ENCODE measurements around the gene NXPH1. TPM values are rescaled to one million over a fixed set of nuclear protein-coding genes. Genes with fewer than 3 reads are reported as not detected.

Gene NXPH1
- polyA plus RNA-seq, 1 of the 3 experiments (the other 2 are of a cell fraction), result not detected

DNA sequence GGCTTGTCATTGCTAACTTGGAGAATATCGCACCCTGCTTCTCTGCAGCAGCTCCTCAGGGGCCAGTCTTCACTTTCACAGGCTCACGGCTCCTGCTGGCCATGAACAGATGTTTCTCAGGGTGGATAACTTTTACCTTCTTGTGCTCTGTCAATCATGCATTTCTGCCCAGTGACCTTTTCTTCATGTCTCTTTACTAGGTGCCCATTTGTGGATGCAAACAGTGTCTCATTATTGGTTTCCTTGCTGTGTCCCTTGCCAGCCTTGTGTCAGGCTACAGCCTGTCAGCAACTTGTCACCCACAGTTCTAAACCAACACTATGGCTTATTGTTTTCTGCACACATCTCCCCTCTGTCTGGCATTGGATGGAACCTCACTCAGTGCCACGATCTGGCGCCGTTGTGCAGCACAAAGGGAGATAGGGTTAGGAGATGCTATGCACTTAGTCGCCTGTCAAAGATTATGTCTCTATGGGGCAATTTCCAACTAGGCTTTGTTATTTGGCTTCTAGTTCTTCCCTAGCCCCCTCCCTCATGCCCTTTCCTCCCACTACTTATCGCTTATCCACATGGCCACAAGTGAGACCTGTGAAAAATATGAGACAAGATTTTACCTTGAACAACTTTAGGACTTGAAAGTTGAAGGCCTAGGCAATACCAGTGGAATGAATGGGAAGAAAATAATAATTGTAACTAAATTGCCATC is 45.7 kb upstream of the NXPH1 start:
- no peak overlapping the region for H2AFZ ChIP-seq (ENCODE audit: low read depth)
- no peaks in the 10 kb centered on the region for H4K20me1 ChIP-seq (ENCODE audit: insufficient read depth)
- CTCF ChIA-PET, result no interaction called here

More for the DNA sequence above, 45.7 kb upstream of the NXPH1 start:
- Histone ChIP-seq H3K36me3 (replicated peaks in 1 of 2; ENCODE audit: control insufficient read depth in 1 of 2, insufficient read depth in 2 of 2, low read length in 1 of 2) (no peaks in the 10 kb centered on the region), H3K9ac (no peak overlapping the region), H3K4me3 (ENCODE audit: low read depth in 2 of 2, low read length in 1 of 2) (no peak overlapping the region), H3K79me2 (ENCODE audit: insufficient read depth) (no peaks in the 10 kb centered on the region), H3K27me3 (ENCODE audit: insufficient read depth) (no peaks in the 10 kb centered on the region), H3K4me1 (ENCODE audit: control insufficient read depth in 1 of 2, insufficient read depth in 2 of 2, low read depth in 1 of 2, low read length in 1 of 2) (no peaks in the 10 kb centered on the region; a peak in 1 of 4 replicates), H3K4me2 (no peak overlapping the region), H3K9me2 (no peaks in the 10 kb centered on the region), H3K9me3 (no peaks in the 10 kb centered on the region), H3K27ac (ENCODE audit: low read depth in 2 of 2, low read length in 1 of 2) (no peak overlapping the region), H3F3A (replicated peaks; ENCODE audit: insufficient read depth) (no peaks in the 10 kb centered on the region)
- POLR2A ChIA-PET, result no interaction called here
- no peak for DNase-seq
- WGBS (ENCODE audit: low lambda C conversion rate), result 42% methylated on average over 7 of the region's 7 CpGs
- TF ChIP-seq RFX5 (IDR thresholded peaks at IDR 0.05; ENCODE audit: low read length) (no peak), GATA2 (CRISPR knock-in tag; IDR thresholded peaks at IDR 0.05) (no peak), EP300 (IDR thresholded peaks at IDR 0.05; ENCODE audit: borderline replicate concordance in 1 of 2, low read depth in 1 of 2, low read length in 1 of 2) (no peak), EZH2phosphoT487 (IDR thresholded peaks at IDR 0.05; ENCODE audit: borderline replicate concordance, low read depth) (no peak), RCOR1 (IDR thresholded peaks at IDR 0.05; ENCODE audit: low read length) (no peak), POLR2AphosphoS5 (IDR thresholded peaks at IDR 0.05; ENCODE audit: low read depth, low read length) (no peak), FOXM1 (IDR thresholded peaks at IDR 0.05; ENCODE audit: low read depth) (no peak), TCF12 (IDR thresholded peaks at IDR 0.05) (no peak), CHD2 (IDR thresholded peaks at IDR 0.05; ENCODE audit: low read length, partially characterized antibody) (no peak), TAF1 (IDR thresholded peaks at IDR 0.05; ENCODE audit: borderline replicate concordance, low read depth, low read length) (no peak), YY1 (IDR thresholded peaks at IDR 0.05; ENCODE audit: low read depth) (no peak), SIN3A (IDR thresholded peaks at IDR 0.05; ENCODE audit: borderline replicate concordance, low read depth, low read length) (no peak), NRF1 (IDR thresholded peaks at IDR 0.05; ENCODE audit: low read depth, low read length) (no peak)
- TF ChIP-seq, protein P1, sequence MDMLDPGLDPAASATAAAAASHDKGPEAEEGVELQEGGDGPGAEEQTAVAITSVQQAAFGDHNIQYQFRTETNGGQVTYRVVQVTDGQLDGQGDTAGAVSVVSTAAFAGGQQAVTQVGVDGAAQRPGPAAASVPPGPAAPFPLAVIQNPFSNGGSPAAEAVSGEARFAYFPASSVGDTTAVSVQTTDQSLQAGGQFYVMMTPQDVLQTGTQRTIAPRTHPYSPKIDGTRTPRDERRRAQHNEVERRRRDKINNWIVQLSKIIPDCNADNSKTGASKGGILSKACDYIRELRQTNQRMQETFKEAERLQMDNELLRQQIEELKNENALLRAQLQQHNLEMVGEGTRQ (IDR thresholded peaks at IDR 0.05; ENCODE audit: borderline replicate concordance, low read depth, low read length), result no peak
- TF ChIP-seq, protein P2, sequence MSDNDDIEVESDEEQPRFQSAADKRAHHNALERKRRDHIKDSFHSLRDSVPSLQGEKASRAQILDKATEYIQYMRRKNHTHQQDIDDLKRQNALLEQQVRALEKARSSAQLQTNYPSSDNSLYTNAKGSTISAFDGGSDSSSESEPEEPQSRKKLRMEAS (IDR thresholded peaks at IDR 0.05; ENCODE audit: low read depth), result no peak
- TF ChIP-seq, protein P3, sequence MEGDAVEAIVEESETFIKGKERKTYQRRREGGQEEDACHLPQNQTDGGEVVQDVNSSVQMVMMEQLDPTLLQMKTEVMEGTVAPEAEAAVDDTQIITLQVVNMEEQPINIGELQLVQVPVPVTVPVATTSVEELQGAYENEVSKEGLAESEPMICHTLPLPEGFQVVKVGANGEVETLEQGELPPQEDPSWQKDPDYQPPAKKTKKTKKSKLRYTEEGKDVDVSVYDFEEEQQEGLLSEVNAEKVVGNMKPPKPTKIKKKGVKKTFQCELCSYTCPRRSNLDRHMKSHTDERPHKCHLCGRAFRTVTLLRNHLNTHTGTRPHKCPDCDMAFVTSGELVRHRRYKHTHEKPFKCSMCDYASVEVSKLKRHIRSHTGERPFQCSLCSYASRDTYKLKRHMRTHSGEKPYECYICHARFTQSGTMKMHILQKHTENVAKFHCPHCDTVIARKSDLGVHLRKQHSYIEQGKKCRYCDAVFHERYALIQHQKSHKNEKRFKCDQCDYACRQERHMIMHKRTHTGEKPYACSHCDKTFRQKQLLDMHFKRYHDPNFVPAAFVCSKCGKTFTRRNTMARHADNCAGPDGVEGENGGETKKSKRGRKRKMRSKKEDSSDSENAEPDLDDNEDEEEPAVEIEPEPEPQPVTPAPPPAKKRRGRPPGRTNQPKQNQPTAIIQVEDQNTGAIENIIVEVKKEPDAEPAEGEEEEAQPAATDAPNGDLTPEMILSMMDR (IDR thresholded peaks at IDR 0.05), result no peak
- TF ChIP-seq, protein P4, sequence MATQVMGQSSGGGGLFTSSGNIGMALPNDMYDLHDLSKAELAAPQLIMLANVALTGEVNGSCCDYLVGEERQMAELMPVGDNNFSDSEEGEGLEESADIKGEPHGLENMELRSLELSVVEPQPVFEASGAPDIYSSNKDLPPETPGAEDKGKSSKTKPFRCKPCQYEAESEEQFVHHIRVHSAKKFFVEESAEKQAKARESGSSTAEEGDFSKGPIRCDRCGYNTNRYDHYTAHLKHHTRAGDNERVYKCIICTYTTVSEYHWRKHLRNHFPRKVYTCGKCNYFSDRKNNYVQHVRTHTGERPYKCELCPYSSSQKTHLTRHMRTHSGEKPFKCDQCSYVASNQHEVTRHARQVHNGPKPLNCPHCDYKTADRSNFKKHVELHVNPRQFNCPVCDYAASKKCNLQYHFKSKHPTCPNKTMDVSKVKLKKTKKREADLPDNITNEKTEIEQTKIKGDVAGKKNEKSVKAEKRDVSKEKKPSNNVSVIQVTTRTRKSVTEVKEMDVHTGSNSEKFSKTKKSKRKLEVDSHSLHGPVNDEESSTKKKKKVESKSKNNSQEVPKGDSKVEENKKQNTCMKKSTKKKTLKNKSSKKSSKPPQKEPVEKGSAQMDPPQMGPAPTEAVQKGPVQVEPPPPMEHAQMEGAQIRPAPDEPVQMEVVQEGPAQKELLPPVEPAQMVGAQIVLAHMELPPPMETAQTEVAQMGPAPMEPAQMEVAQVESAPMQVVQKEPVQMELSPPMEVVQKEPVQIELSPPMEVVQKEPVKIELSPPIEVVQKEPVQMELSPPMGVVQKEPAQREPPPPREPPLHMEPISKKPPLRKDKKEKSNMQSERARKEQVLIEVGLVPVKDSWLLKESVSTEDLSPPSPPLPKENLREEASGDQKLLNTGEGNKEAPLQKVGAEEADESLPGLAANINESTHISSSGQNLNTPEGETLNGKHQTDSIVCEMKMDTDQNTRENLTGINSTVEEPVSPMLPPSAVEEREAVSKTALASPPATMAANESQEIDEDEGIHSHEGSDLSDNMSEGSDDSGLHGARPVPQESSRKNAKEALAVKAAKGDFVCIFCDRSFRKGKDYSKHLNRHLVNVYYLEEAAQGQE (IDR thresholded peaks at IDR 0.05; ENCODE audit: low read depth, low read length), result no peak
- TF ChIP-seq, protein P5, sequence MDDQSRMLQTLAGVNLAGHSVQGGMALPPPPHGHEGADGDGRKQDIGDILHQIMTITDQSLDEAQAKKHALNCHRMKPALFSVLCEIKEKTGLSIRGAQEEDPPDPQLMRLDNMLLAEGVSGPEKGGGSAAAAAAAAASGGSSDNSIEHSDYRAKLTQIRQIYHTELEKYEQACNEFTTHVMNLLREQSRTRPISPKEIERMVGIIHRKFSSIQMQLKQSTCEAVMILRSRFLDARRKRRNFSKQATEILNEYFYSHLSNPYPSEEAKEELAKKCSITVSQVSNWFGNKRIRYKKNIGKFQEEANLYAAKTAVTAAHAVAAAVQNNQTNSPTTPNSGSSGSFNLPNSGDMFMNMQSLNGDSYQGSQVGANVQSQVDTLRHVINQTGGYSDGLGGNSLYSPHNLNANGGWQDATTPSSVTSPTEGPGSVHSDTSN (IDR thresholded peaks at IDR 0.05), result no peak

Measured in SK-N-SH (cell line).